SK-N-SH (cell line): Measurements from ENCODE around the gene INAFM2. TPM values are rescaled to one million over a fixed set of nuclear protein-coding genes. Genes with fewer than 3 reads are reported as not detected.

Experiments used
- CTCF ChIA-PET: fragments of 300-600, 350-600 bp; formaldehyde crosslinking; extraction: SDS; loops from one replicate; lab custom pipeline; 2021; lab: Yijun Ruan, JAX
- POLR2A ChIA-PET: fragments of 350-600 bp; sonication (Branson Sonifier 250); formaldehyde crosslinking; extraction: SDS; loops from one replicate; lab custom pipeline; 2020; ENCODE audit warnings: antibody characterized with exemption, inconsistent platforms; lab: Yijun Ruan, JAX
- DNase-seq: peaks from one replicate; pipeline ENCODE4 v3.0.0; 2012
- H2AFZ ChIP-seq: fragments of 200-600 bp; sonication (generic); 2 replicates; pipeline ENCODE4 v1.8.1; 2016; ENCODE audit warnings: antibody characterized with exemption, mild to moderate bottlenecking, low read depth
- H3F3A ChIP-seq: fragments of 200-600 bp; sonication (generic); replicated peaks from 2 replicates; pipeline ENCODE3; 2016; ENCODE audit warnings: antibody characterized with exemption, mild to moderate bottlenecking; ENCODE audit not compliant: insufficient read depth
- H3K27ac ChIP-seq, 2 experiments: fragments of 200-500 bp in 1 of 2; fragments of 200-600 bp in 1 of 2; sonication (Bioruptor generic) in 1 of 2; sonication (generic), shearing (Covaris generic) in 1 of 2; 2 replicates each; pipeline versions ENCODE4 v1.5.1 to v1.6.1; 2014 to 2016; ENCODE audit warnings: low read depth in 2 of 2, inconsistent platforms in 1 of 2, low read length in 1 of 2, mild to moderate bottlenecking in 1 of 2, mixed read lengths in 1 of 2
- H3K27me3 ChIP-seq: fragments of 200-600 bp; sonication (generic), shearing (Covaris generic); 2 replicates; pipeline ENCODE4 v1.6.1; 2016; ENCODE audit warnings: mixed run types; ENCODE audit not compliant: insufficient read depth
- H3K36me3 ChIP-seq, 2 experiments: fragments of 200-500 bp in 1 of 2; fragments of 200-600 bp in 1 of 2; sonication (Bioruptor generic) in 1 of 2; sonication (generic) in 1 of 2; replicated peaks in 1 of 2; 2 replicates each; pipeline versions ENCODE3 to v1.5.1; 2014 to 2016; ENCODE audit warnings: low read length in 1 of 2, mild to moderate bottlenecking in 1 of 2; ENCODE audit not compliant: insufficient read depth in 2 of 2, control insufficient read depth in 1 of 2
- H3K4me1 ChIP-seq, 2 experiments: fragments of 200-500 bp in 1 of 2; fragments of 200-600 bp in 1 of 2; sonication (Bioruptor generic) in 1 of 2; sonication (generic), shearing (Covaris generic) in 1 of 2; 2 replicates each; pipeline versions ENCODE4 v1.5.1 to v1.6.1; 2014 to 2016; ENCODE audit warnings: low read depth in 1 of 2, low read length in 1 of 2, mixed run types in 1 of 2; ENCODE audit not compliant: insufficient read depth in 2 of 2, control insufficient read depth in 1 of 2
- H3K4me2 ChIP-seq: fragments of 200-600 bp; sonication (generic), shearing (Covaris generic); 2 replicates; pipeline ENCODE4 v1.6.1; 2017; ENCODE audit warnings: mixed run types
- H3K4me3 ChIP-seq, 2 experiments: fragments of 200-500 bp in 1 of 2; fragments of 200-600 bp in 1 of 2; sonication (Bioruptor generic) in 1 of 2; sonication (generic), shearing (Covaris generic) in 1 of 2; 2 replicates each; pipeline versions ENCODE4 v1.5.1 to v1.8.1; 2014 to 2016; ENCODE audit warnings: low read depth in 2 of 2, inconsistent platforms in 1 of 2, low read length in 1 of 2, mild to moderate bottlenecking in 1 of 2, mixed read lengths in 1 of 2, moderate library complexity in 1 of 2
- H3K79me2 ChIP-seq: fragments of 200-600 bp; sonication (generic); 2 replicates; pipeline ENCODE4 v1.8.1; 2017; ENCODE audit warnings: mild to moderate bottlenecking; ENCODE audit not compliant: insufficient read depth
- H3K9ac ChIP-seq: fragments of 200-600 bp; sonication (generic); 2 replicates; pipeline ENCODE4 v1.6.1; 2017; ENCODE audit warnings: mixed run types
- H3K9me2 ChIP-seq: fragments of 200-600 bp; sonication (generic); 2 replicates; pipeline ENCODE4 v1.6.1; 2017; ENCODE audit warnings: mixed run types
- H3K9me3 ChIP-seq: fragments of 200-600 bp; sonication (generic); 2 replicates; pipeline ENCODE4 v1.6.1; 2017; ENCODE audit warnings: mixed run types, mild to moderate bottlenecking, moderate library complexity
- H4K20me1 ChIP-seq: fragments of 200-600 bp; sonication (generic); 2 replicates; pipeline ENCODE4 v1.6.1; 2017; ENCODE audit warnings: mild to moderate bottlenecking, mixed run types; ENCODE audit not compliant: insufficient read depth
- CHD2 ChIP-seq: fragments of 150-350 bp; IDR thresholded peaks from 2 replicates; pipeline ENCODE4 v1.6.1; 2018; ENCODE audit warnings: low read length; ENCODE audit not compliant: partially characterized antibody
- CTCF ChIP-seq: fragments of 200-600 bp; sonication (generic); IDR thresholded peaks from 2 replicates; pipeline ENCODE4 v1.6.1; 2017; ENCODE audit warnings: antibody characterized with exemption, mild to moderate bottlenecking, moderate library complexity
- ELF1 ChIP-seq: IDR thresholded peaks from 2 replicates; pipeline ENCODE4 v1.4.0; 2012
- EP300 ChIP-seq, 2 experiments: IDR thresholded peaks; 2 replicates each; pipeline versions ENCODE4 v1.4.0 to v1.6.1; 2012; ENCODE audit warnings: borderline replicate concordance in 1 of 2, low read depth in 1 of 2, low read length in 1 of 2
- FOSL2 ChIP-seq: IDR thresholded peaks from 2 replicates; pipeline ENCODE4 v1.4.0; 2012; ENCODE audit warnings: low read depth, mild to moderate bottlenecking, moderate library complexity, borderline replicate concordance
- FOXJ3 ChIP-seq: sonication (generic); formaldehyde crosslinking; IDR thresholded peaks from 2 replicates; pipeline ENCODE4 v1.5.1; 2020; ENCODE audit warnings: mild to moderate bottlenecking, missing genetic modification reagents
- FOXM1 ChIP-seq: IDR thresholded peaks from 2 replicates; pipeline ENCODE4 v1.4.0; 2012; ENCODE audit warnings: low read depth, mild to moderate bottlenecking
- GATA2 ChIP-seq: sonication (generic); formaldehyde crosslinking; IDR thresholded peaks from 2 replicates; pipeline ENCODE4 v1.5.0; 2020; ENCODE audit warnings: mild to moderate bottlenecking, missing genetic modification reagents
- IRF3 ChIP-seq: fragments of 150-350 bp; IDR thresholded peaks from 2 replicates; pipeline ENCODE4 v1.6.1; 2016; ENCODE audit warnings: mild to moderate bottlenecking, low read depth, low read length
- JUND ChIP-seq: IDR thresholded peaks from 2 replicates; pipeline ENCODE4 v1.4.0; 2012
- MAX ChIP-seq: IDR thresholded peaks from 2 replicates; pipeline ENCODE4 v1.4.0; 2012; ENCODE audit warnings: low read depth
- MEF2A ChIP-seq: IDR thresholded peaks from 2 replicates; pipeline ENCODE4 v1.4.0; 2012; ENCODE audit warnings: low read depth, borderline replicate concordance
- MXI1 ChIP-seq: IDR thresholded peaks from 2 replicates; pipeline ENCODE4 v1.6.1; 2012; ENCODE audit warnings: mild to moderate bottlenecking, low read depth, low read length, improper control_type of control experiment
- NFIC ChIP-seq: IDR thresholded peaks from 2 replicates; pipeline ENCODE4 v1.4.0; 2012; ENCODE audit warnings: borderline replicate concordance
- NRF1 ChIP-seq: IDR thresholded peaks from 2 replicates; pipeline ENCODE4 v1.6.1; 2012; ENCODE audit warnings: low read depth, mild to moderate bottlenecking, low read length
- PBX3 ChIP-seq: IDR thresholded peaks from 2 replicates; pipeline ENCODE4; 2012
- RAD21 ChIP-seq: IDR thresholded peaks from 2 replicates; pipeline ENCODE4 v1.6.1; 2012; ENCODE audit warnings: mild to moderate bottlenecking, low read length
- RCOR1 ChIP-seq: fragments of 150-350 bp; IDR thresholded peaks from 2 replicates; pipeline ENCODE4 v1.6.1; 2017; ENCODE audit warnings: antibody characterized with exemption, low read length
- REST ChIP-seq: IDR thresholded peaks from 2 replicates; pipeline ENCODE4 v1.6.1; 2012; ENCODE audit warnings: mild to moderate bottlenecking, low read depth, low read length, moderate library complexity
- RXRA ChIP-seq: IDR thresholded peaks from 2 replicates; pipeline ENCODE4 v1.4.0; 2012; ENCODE audit warnings: low read depth, mild to moderate bottlenecking, borderline replicate concordance
- SIN3A ChIP-seq: IDR thresholded peaks from 2 replicates; pipeline ENCODE4 v1.6.1; 2012; ENCODE audit warnings: low read depth, mild to moderate bottlenecking, low read length, moderate library complexity, borderline replicate concordance
- SMC3 ChIP-seq: IDR thresholded peaks from 2 replicates; pipeline ENCODE4 v1.6.1; 2012; ENCODE audit warnings: low read depth, low read length, improper control_type of control experiment
- TCF12 ChIP-seq: IDR thresholded peaks from 2 replicates; pipeline ENCODE4 v1.4.0; 2012
- TEAD4 ChIP-seq: IDR thresholded peaks from 2 replicates; pipeline ENCODE4 v1.4.0; 2012; ENCODE audit warnings: mild to moderate bottlenecking, borderline replicate concordance; ENCODE audit not compliant: insufficient read depth
- YY1 ChIP-seq: IDR thresholded peaks from 2 replicates; pipeline ENCODE4 v1.4.0; 2012; ENCODE audit warnings: low read depth, mild to moderate bottlenecking
- WGBS: methylation state at CpG from one replicate; pipeline ENCODE4 v1.1.6; 2017; ENCODE audit warnings: low lambda C conversion rate; 5-methylcytosine and 5-hydroxymethylcytosine counted together
- polyA plus RNA-seq, 3 experiments: library from polyadenylated mRNA; depleted of rRNA; stranded (reverse); fragments of >200 nt; gene quantifications; 2 replicates each; pipeline ENCODE4 v1.2.3, GENCODE V29; 2012
- TF ChIP-seq, protein P1 (sequence below): fragments of 150-350 bp; IDR thresholded peaks from 2 replicates; pipeline ENCODE4 v1.6.1; 2017; ENCODE audit warnings: antibody characterized with exemption, low read length, low read depth, borderline replicate concordance

The INAFM2 gene
- polyA plus RNA-seq, 1 of the 3 experiments (the other 2 are of a cell fraction), result 7.8 TPM

GRCh38 chr15:40344631-40345120, 21.2 kb downstream of the INAFM2 start:
- Histone ChIP-seq H3K4me2 (0 out of 2 replicates have a peak overlapping the region, but pooled peaks have one; percentile 57), H2AFZ (no peak overlapping the region; the same call in 1 of the 2 replicates), H3K4me1 (peaks cover 31 to 35% of the 10 kb centered on the region in 2 experiments; a peak in 3 of 4 replicates), H3K4me3 (no peak overlapping the region; a peak in 1 of 4 replicates), H3K27me3 (no peaks in the 10 kb centered on the region), H3K9me3 (no peaks in the 10 kb centered on the region), H3K36me3 (no peaks in the 10 kb centered on the region), H3K27ac (peak overlapping the region in 1 of 2 experiments; percentile 98; a peak in 2 of 4 replicates), H3K9me2 (no peaks in the 10 kb centered on the region), H3F3A (peaks cover 39% of the 10 kb centered on the region), H4K20me1 (no peaks in the 10 kb centered on the region), H3K9ac (no peak overlapping the region), H3K79me2 (peaks cover 16% of the 10 kb centered on the region)
- TF ChIP-seq REST (no peak), MAX (no peak), RXRA (no peak), JUND (no peak), ELF1 (no peak), TEAD4 (no peak), NRF1 (no peak), IRF3 (no peak), SMC3 (peak; percentile 79), YY1 (no peak), MXI1 (no peak), GATA2 (CRISPR knock-in tag) (no peak), RCOR1 (no peak), NFIC (no peak), MEF2A (no peak), RAD21 (peak; percentile 83), FOSL2 (no peak), CHD2 (no peak), CTCF (peak; percentile 80), FOXM1 (no peak), TCF12 (no peak), EP300 (IDR thresholded peaks at IDR 0.05; ENCODE audit: borderline replicate concordance in 1 of 2, low read depth in 1 of 2, low read length in 1 of 2) (no peak), SIN3A (no peak), PBX3 (no peak), FOXJ3 (CRISPR knock-in tag) (no peak)
- TF ChIP-seq, protein P1, sequence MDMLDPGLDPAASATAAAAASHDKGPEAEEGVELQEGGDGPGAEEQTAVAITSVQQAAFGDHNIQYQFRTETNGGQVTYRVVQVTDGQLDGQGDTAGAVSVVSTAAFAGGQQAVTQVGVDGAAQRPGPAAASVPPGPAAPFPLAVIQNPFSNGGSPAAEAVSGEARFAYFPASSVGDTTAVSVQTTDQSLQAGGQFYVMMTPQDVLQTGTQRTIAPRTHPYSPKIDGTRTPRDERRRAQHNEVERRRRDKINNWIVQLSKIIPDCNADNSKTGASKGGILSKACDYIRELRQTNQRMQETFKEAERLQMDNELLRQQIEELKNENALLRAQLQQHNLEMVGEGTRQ, result no peak
- ChIA-PET CTCF (interaction anchor here (0.6 to 70.6 kb wide), 26 partner anchors 3 to 220 kb away, joined by 3 to 2194 read pairs (median 5); partner anchors contain the start of genes ANKRD63, BAHD1, CCDC32 and CCDC9B), POLR2A (interaction anchor here (1.1 to 1.3 kb wide), 3 partner anchors 10 to 77 kb away, joined by 3 to 5 read pairs (median 3); no protein-coding TSS in a partner anchor)
- WGBS, result 47% methylated on average over 13 of the region's 15 CpGs
- peak; percentile 87 for DNase-seq
